Measurements from ENCODE around the gene HHAT. TPM values are rescaled to one million over a fixed set of nuclear protein-coding genes. Genes with fewer than 3 reads are reported as not detected.

Gene HHAT
- total and polyA plus RNA-seq, 12 donors, result 0.81 to 4.3 (median 2.6) TPM

- Histone ChIP-seq H3K9me3 (peaks cover 0 to 29% (median 9%) of the 10 kb centered on the region in 11 donors), H3K27me3 (no peaks in the 10 kb centered on the region), H3K27ac (no peak overlapping the region), H3K4me3 (no peak overlapping the region), H3K4me1 (peaks cover 4 to 10% (median 7%) of the 10 kb centered on the region in 9 donors), H3K36me3 (no peaks in the 10 kb centered on the region)
- no peak for ATAC-seq
- intact Hi-C loops (cut with DNase I), result no loop called here
- WGBS, 2 donors, result 75 to 84% methylated on average over 1 of the region's 1 CpG
- TF ChIP-seq, protein P1, sequence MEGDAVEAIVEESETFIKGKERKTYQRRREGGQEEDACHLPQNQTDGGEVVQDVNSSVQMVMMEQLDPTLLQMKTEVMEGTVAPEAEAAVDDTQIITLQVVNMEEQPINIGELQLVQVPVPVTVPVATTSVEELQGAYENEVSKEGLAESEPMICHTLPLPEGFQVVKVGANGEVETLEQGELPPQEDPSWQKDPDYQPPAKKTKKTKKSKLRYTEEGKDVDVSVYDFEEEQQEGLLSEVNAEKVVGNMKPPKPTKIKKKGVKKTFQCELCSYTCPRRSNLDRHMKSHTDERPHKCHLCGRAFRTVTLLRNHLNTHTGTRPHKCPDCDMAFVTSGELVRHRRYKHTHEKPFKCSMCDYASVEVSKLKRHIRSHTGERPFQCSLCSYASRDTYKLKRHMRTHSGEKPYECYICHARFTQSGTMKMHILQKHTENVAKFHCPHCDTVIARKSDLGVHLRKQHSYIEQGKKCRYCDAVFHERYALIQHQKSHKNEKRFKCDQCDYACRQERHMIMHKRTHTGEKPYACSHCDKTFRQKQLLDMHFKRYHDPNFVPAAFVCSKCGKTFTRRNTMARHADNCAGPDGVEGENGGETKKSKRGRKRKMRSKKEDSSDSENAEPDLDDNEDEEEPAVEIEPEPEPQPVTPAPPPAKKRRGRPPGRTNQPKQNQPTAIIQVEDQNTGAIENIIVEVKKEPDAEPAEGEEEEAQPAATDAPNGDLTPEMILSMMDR (IDR thresholded peaks at IDR 0.05), result no peak
- no peak for DNase-seq
These were observed 4.7 kb upstream of the HHAT start for GRCh38 chr1:210323957-210324356.

GRCh38 chr1:210325026-210325670 is 3.6 kb upstream of the HHAT start:
- TF ChIP-seq, protein P1 (IDR thresholded peaks at IDR 0.05), result no peak
- Histone ChIP-seq H3K27me3 (no peaks in the 10 kb centered on the region), H3K4me1 (peaks cover 5 to 19% (median 14%) of the 10 kb centered on the region in 9 donors), H3K27ac (no peak overlapping the region), H3K4me3 (no peak overlapping the region), H3K9me3 (peaks cover 0 to 29% (median 9%) of the 10 kb centered on the region in 11 donors), H3K36me3 (no peaks in the 10 kb centered on the region)
- 81 to 90% methylated on average over 1 of the region's 1 CpG for WGBS, 2 donors
- DNase-seq (no peak), ATAC-seq (no peak)
- intact Hi-C loops (cut with DNase I), result no loop called here

GRCh38 chr1:210328032-210328745 is 513 bp upstream of the HHAT start:
- 12 to 14% methylated on average over 19 of the region's 19 CpGs for WGBS, 2 donors
- H3K36me3 ChIP-seq, result no peaks in the 10 kb centered on the region
- ATAC-seq (peak in 5 of 8 donors; percentile 1 to 41 (median 20)), DNase-seq (no peak)
- no peaks in the 10 kb centered on the region for H3K27me3 ChIP-seq
- peak overlapping the region; percentile 53 to 88 (median 72) for H3K4me3 ChIP-seq
- TF ChIP-seq, protein P1 (IDR thresholded peaks at IDR 0.05), result no peak
- intact Hi-C loops (cut with DNase I), result no loop called here
- peaks cover 5 to 32% (median 14%) of the 10 kb centered on the region in 9 donors for H3K4me1 ChIP-seq
- H3K27ac ChIP-seq, result peak overlapping the region; percentile 84 to 98 (median 95)
- peaks cover 0 to 26% (median 9%) of the 10 kb centered on the region in 11 donors for H3K9me3 ChIP-seq

GRCh38 chr1:210330279-210330866 is 1.7 kb downstream of the HHAT start:
- WGBS, 2 donors, result 59 to 64% methylated on average over 7 of the region's 7 CpGs
- ATAC-seq (no peak), DNase-seq (no peak)
- Histone ChIP-seq H3K9me3 (peaks cover 0 to 5% (median 0%) of the 10 kb centered on the region in 11 donors), H3K4me1 (peaks cover 5 to 32% (median 14%) of the 10 kb centered on the region in 9 donors), H3K27ac (peak overlapping the region in 2 of 10 donors; percentile 95 to 98), H3K36me3 (no peaks in the 10 kb centered on the region), H3K4me3 (peak overlapping the region in 1 of 10 donors; percentile 65), H3K27me3 (no peaks in the 10 kb centered on the region)
- TF ChIP-seq, protein P1 (IDR thresholded peaks at IDR 0.05), result no peak
- intact Hi-C loops (cut with DNase I), result no loop called here

Data from heart right ventricle (tissue), 16 donors.